CD4-positive, alpha-beta T cell treated with Interleukin-2 at 100 ng/mL for 4 hours (primary cell): ENCODE data around the gene PRELID1.
"Not testable (repeated sequence)": the region's sequence is repeated elsewhere in the genome, so short reads cannot be mapped to it uniquely, and the experiment has no call there.

ENCODE experiments used
- DNase-seq: peaks from one replicate; pipeline ENCODE4 v3.0.0-alpha.2; 2020; ENCODE audit warnings: low spot score

The PRELID1 gene

DNA sequence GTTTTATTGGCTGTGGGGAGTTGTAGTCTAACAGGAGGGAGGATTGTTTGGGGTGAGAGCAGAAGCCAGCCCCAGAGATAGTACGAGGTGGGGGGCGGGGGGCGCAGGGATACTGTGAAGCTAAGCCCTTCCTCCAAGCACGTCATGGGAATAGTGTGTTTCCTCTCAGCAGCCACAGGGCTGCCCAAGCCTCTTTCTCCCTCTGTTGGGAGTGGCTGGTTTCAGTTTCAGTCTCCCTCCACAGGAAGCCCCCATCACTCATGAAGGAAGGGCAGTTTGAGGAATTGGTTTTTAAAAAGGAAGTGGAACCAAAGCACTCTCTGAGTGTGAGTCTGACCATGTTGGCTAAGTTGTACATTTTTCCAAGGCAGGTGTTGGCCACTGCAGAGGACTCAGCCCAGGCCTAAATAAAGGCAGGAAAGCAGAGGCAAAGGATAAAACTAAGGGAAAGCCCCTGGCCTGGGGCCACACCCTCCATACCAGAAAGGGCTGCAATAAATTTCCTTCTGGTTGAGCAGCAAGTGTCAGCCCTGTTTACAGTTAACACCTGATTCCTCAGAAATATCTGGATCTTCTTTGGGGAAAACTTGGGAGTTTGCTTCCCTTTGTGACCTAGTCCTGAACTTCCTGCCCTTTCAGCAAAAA lies 3.2 kb upstream of the PRELID1 start:
- peak; percentile 65 for DNase-seq

DNA sequence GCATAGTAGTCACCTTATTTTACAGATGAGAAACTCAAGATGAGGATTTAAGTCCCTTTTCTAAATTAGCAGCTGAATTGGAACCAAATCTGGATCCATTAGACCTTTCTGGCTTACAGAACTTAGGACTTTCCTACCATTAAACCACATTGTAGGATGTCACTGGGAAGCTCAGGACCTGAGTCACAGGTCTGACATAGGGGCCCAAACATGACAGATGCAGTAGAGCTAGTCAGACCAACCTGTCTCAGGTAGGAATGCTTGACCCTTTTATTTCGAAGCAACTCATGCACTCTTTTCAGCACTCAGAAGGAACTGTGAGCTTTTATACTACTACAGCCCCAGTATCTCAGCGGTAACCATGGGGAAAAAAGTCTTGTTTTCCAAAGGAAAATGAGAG lies 2.6 kb upstream of the PRELID1 start:
- DNase-seq: no peak

DNA sequence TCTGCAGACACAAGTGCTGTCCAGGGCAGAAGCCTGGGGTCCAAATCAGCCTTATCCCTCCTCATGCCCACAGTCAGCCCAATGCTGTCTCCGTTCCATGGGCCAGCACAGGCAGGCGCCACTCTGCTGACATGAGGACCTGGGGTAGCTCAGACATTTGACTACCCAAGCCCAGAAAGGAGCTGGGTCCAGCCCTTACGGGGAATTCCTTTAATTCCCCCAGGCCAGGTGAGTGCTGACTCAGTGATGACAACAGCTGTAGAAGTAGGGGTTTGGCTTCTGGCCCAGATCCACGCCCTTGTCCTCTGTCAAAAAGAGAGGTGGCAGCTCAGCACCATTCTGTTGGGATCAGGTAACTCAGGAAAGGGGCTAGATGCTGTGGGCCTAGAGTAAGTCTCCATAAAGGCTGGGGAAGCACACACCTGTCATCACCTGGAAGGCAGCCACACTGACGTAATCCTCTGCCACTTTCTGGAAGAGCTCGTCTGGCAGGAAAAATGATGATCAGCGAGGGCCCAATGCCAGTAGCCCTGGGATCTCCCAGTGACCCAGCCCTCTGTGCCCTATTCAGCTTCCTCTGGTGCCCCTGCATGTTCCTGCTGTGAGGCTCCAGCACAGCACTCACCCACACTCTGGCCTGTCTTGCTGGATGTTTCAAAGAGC lies 2.0 kb upstream of the PRELID1 start:
- peak; percentile 44 for DNase-seq

DNA sequence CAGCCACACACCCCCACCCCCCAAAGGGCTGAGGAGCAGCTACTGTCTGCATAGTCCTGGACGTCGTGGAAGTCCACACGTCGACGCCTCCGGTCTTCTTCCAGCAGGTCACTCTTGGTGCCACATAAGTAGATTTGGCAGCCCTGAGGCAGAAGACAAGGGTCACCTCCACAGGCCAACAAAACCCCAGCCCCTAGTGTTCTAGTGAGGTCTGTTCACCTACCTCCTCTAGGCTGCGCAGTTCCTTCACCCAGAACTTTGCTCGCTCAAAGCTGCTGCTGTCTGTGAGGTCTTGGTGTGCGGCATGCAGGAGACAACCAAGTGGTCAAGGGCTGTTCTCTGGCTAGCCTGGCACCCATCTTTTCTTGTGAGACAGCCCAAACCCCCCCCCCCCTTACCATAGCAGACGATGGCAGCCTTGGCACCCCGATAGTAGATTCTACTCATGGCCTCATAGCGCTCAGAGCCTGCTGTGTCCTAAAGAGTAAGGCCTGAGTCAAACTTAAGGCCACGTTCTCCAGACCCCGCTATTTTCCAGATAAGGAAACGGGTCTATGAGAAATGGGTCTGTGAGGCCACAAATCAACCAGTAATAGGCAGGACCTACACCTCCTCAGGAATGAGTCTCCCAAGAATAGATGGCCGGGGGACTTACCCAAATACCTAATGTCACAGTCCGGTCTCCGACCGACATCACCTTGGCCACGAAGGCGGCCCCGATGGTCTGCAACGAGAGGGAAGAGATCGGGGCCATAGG lies 1.1 kb upstream of the PRELID1 start:
- DNase-seq: no peak

DNA sequence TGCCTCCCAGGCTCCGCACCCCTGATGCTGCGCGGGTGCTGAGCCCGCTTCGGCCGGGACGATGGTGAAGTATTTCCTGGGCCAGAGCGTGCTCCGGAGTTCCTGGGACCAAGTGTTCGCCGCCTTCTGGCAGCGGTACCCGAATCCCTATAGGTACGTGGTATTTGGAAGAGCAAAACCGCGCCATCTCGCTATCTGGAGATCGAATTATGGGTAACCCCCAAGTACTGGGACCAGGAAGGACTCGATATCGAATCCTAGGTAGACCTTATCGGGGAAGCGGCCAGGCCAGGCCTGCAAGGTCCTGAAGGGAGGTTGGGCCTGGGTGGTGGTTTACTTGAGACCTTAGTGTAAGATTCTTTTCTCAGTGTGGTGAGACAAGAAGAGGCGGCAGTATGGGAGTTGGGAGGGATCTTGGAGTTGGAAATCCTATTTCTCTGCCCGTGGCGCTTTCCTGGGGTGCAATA lies 359 bp downstream of the PRELID1 start:
- DNase-seq: peak; percentile 10

DNA sequence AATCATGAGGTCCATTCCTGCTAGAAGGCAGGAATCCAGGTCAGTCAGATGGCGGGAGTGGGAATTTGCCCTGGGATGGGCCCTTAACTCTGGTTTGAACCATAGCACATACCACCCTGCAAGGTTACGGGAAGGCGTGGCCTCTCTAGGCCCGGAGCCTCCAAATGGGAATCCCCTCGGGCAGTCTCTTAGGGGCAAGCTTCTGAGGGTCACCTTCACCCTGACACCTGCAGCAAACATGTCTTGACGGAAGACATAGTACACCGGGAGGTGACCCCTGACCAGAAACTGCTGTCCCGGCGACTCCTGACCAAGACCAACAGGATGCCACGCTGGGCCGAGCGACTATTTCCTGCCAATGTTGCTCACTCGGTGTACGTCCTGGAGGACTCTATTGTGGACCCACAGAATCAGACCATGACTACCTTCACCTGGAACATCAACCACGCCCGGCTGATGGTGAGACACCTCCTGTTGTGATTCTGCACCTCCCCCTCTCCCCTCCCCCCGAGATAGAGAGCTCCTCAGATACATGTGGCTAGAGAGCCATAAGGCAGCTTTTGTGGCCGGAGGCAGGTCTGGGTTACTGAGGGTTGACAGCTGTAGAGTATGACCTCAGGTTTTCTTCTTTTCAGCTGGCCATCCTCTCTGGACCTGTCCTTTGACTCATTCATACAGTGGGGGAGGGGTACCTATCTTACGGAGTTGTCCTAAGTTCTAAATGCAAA lies 957 bp downstream of the PRELID1 start:
- peak; percentile 32 for DNase-seq

DNA sequence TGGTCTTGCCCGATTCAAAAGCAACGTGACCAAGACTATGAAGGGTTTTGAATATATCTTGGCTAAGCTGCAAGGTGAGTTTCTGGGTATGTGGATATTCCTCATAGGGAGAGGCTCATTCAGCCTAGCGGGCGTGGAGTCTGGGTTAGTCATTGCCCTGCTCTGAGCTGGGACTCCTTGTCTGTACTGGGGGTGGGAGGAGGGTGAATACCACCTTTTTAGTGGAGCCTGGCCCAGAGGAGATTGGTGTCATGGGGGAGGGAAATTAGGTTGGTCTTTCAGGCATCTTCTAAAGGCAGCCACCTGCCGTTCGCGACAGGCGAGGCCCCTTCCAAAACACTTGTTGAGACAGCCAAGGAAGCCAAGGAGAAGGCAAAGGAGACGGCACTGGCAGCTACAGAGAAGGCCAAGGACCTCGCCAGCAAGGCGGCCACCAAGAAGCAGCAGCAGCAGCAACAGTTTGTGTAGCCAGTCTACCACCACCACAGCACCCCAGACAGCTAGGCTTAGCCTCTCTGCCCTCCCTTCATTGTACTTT lies 2.6 kb downstream of the PRELID1 start:
- DNase-seq: not testable (repeated sequence)

DNA sequence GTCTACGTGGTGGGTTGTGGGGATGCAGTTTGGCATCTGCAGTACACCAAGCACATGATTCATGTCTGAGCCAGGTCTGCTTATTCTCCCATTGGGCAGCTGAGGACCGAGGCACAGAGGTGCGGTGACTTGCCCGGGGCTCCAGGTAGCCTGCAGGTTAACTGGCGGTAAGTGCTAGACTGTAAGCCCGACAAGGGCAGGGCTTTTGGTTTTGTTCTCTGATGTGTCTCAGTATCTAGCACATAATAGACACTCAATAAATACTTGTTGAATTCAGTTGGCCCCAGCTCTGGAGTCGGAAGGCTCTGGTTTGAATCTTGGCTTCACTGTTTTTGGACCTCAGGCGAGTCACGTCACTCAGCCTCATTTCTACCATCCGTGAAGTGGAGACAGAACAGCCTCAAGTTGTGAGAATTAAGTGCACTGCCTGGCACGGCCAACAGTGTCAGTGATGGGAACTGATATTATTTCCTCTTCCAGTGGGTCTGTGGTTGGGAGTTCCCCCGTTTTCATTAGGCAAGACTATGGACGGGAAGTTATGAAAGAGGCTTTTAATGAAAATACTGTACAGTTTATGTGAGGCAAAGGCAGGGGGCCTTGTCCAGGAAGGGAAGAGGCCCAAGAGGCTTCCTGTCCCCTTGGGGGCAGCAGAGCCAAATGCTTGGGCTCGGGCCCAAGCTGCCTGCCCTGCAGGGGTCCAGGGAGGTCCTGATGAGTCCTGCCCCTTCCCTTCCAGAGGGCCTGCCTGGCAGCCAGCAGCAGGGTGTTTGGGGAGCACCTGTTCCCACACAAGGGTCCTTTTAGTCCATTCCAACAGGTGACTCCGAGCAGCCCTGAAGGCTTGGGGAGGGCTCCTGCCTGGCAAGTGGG lies 3.3 kb downstream of the PRELID1 start:
- DNase-seq: peak; percentile 34

DNA sequence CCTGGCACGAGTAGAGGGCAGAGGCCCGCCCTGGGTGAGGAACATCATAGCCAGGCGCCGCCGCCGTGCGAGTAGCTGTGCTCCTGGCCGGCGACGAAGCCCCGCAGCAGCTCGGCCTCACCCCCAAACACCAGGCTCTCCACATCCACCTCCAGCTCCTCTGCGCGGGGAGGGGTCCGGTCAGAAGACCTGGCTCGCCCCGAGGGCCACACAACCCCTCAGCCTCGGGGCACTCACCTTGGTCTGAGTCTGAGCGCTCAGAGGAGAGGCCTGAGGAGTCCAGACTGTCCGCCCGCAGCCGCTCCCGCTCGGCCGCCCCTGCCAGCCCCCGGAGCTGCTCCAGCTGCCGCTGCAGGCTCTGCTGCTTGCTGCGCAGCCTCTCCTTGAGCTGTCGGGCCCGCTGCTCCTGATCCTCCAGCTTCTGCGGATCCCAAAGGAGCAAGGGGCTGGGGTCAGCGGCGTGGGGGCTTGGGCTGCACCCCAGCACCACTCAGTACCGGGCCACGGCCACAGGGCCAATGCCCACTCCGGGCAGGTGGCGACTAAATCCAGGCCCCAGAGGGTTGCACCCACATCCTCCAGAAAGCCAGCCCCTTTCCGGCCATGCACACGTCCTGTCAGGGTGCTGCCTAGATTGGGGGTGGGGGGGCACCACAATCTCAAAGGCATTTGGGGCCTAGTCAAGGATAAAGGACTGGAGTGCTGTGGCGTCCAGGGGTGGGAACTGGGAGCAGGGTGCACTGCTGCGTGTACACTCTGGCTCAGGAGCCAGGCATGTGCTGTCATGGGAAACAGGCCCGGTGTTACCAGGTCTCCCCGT lies 4.2 kb downstream of the PRELID1 start:
- DNase-seq: no peak

DNA sequence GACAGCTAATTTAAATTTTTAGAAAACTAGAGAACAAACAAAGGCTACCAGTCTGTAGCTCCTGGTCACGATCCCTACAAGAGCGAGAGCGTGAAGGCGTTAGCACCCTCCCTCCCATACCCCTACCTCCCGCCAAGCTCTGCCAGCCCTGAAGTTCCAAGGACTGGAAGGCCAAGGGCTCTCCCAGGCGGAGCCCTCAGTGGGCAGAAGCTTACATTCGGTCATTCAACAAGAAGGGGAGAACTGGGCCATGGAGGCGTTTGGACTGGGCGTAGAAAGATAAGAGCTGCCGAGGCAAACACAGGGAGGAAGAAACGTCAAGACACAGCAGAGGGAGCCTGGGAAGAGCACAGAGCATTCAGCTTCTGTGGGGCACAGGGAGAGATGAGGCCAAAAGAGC lies 5.1 kb downstream of the PRELID1 start:
- no peak for DNase-seq

DNA sequence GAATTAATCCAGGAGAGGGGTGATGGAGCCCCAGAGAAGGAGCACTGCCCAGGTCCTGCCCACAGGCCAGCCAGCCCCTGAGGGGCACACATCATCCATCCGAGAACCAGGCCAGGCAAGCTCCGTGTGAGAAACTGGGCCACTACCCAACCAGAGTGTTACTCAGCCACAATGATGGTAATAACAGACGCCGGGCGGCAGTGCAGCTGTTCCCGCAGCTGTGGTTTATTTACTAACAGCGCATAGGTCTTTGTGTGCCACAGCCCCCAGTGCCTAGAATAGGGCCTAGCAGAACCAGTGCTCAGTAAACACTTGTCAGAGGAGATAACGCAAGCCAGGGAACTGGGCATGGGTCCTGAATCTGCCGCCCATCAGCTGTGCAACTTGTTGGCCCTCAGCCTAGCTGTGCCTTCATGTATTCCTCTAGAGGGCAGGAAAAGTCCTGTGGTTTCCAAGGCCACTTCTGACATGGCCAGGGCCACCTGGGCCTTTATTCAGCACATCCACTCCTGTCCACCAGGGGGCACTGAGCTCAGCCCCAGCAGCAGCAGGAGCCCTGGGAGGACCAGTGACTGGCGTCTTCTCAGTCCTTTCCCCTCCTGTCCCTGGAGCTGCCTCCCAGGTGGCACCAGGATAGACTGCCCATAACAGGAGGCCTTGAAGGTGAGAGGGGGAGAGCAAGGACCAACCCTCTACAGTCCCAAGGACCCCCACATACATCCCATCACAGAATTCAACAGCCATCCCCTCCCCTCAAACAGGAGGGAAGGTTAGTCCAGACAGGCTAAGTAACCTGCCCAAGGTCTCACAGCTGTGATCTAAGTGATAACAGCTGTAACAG lies 6.0 kb downstream of the PRELID1 start:
- DNase-seq: peak; percentile 78

DNA sequence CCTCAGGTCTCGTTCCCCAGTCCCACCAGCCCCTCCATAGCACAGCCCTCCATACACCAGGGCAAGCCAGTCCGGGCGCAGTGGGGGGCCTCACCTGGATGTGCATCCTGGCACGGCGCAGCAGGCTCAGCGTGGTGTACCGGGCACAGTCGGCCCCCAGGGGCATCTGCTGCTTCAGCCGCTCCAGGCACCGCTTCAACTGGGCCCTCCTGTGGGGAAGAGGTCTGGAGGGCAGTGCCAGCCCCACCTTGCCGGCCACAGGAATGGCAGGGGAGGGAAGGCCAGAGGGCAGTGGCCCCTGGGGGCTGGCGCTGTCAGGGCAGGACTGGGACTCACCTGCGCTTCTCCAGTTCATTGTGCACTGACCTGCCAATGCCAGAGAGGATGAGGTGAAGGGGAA lies 6.7 kb downstream of the PRELID1 start:
- DNase-seq: no peak

DNA sequence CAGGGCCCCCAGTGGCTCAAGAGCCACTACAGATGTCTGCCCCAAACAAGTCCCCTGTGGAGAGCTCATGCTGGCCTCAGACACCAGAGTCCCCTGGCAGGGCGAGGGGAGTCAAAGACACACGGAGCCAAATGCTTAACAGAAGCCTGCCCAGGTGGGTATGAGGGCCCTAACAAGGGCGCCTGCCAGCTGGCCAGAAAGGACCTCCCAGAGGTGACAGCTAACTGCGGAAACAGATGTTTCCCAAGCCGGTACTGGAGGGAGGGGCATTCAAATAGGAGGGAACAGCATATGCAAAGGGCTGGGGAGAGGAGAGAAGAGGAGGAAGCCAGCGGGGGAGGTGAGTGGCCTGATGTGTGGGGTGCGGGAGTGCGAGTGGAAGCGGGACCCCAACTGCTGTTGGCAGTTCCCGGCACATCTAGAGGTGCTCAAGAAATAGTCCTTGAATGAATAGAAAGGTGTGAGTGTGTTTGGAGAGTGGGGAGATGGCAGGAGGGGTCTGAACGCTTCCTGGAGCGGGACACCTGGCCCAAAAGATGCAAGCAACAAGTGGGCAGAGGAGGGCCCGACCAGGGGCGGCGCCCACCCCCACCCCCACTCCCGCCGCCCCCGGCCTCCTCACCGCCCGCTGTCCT lies 7.3 kb downstream of the PRELID1 start:
- peak; percentile 26 for DNase-seq

DNA sequence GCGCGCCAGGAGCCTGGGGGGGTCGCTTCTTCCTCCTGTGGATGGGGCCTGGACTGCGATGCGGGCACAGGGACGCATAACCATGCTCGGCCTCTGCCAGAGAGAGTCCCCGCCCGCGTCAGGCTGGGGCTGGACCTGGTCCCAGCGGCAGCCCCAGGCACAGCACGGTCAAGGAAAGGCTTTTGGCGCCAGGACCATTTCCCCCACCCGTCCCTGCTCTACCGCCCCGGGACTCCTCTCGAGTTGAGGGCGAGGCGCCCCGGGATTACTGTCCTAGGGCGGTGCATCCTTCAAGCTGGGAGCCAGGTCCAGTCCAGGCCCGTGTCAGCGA lies 7.8 kb downstream of the PRELID1 start:
- DNase-seq: no peak

DNA sequence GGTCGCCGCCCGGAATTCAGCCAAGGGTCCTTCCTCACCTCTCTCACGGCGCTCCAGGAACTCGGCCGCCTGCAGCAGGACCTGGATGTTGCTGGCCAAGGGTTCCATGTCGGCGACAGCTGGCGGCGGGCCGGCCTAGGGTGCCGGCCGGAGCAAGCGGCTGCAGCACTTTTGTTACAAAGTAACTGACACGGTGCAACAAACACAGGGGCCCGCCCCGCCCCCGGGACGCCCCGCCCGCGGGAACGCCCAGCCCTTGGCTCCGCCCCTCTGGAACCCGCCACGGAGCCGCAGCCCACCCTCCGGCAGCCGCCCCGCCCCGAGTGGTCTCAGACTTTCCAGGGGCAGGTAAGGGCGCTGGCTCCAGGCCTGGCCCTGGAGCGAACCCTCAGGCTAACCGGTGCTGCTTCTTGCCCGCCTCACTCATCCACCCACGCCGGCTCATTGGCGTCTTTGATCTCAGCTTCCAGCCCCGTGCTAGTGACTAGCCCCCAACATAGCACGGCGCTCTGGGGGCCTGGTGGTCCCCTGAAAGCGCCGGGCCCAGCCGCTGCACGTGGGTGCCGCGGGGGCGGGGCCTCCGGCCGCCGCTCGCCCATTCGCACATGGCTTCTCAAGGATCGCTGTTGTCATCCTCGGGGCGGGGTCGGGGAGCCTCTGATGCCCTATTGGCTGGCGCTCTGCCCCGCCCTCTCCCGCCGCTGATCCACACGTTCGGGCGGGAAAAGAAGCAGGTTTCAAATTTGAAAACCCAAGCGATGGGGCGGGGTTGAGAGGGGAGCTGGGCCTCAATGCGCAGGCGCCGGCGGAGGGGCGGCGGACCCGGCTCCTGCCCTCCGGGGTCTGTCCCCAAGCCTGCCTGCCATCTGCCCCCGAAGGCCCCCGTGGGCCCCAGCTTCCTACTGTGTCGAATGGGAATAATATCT lies 8.4 kb downstream of the PRELID1 start, which contains the start of gene MXD3:
Gene MXD3, minus strand, starts transcription at position 176 of the 926 bp plus-strand sequence. Its CDS starts 68 bp downstream, at position 108.
- DNase-seq: peak; percentile 95

DNA sequence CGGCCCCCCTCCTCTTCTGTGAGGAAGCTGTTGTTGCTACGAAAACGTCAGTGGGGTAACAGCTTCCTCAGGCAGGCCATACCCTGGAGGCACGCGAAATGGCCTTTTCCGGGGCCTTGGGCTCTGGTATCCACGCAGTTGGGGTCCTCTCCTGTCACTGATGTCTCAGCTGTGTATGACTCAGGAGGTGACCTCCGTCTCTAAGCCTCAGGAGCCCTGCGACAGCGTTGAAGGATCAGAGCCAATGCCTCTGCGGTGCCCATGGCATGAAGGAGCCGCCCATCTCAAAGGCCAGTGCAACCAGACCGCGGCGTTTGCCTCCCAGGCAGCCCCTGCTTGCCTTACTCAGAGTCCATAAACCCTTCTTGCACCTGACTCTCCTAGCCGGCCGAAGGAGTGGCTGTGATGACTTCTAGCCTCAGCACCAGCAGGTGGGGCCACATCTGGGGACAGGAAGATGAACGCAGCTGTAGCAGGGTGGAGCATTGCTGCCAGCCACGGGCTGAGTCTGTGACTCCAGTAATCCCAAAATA lies 9.1 kb downstream of the PRELID1 start:
- no peak for DNase-seq

DNA sequence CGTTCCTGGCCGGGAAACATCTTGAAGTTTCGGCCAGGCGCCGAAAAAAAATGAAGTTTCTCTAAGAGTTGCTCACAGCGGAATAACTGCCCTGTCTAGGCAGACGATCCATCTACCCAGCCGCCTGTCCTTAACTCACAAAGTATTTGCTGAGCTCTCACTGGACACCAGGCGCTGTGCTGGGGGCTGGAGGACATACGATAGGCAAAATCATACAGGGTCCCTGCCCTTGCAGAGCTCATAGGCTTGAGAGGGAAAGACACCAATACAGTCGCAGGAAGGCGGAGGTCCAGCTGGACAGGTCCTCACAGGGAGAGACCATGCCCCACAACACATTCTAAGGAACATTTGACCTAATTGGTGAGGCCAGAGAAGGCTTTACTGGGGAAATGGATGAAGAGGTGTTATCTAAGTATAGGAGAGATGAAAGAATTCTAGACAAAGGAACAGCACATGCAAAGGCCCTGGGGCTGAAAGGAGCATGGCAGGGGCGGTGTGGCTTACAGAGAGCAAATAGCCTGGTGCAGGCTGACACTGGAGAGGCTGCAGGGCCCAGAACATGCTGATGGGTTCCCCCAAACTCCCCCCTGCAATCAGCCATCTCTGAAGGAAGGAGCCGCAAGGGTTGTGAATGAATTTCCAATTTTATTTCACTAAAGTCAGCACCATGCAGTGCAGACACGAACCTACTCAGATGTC lies 10.1 kb downstream of the PRELID1 start:
- no peak for DNase-seq
